ENCODE results near the gene MXD3. TPM values are rescaled to one million over a fixed set of nuclear protein-coding genes. Genes with fewer than 3 reads are reported as not detected.

Gene MXD3
- total RNA-seq, 5 donors from 2014 or later (not counting 1 experiment from before 2014, with no cell fraction given): 9.3 to 15.2 (median 12.4) TPM

DNA sequence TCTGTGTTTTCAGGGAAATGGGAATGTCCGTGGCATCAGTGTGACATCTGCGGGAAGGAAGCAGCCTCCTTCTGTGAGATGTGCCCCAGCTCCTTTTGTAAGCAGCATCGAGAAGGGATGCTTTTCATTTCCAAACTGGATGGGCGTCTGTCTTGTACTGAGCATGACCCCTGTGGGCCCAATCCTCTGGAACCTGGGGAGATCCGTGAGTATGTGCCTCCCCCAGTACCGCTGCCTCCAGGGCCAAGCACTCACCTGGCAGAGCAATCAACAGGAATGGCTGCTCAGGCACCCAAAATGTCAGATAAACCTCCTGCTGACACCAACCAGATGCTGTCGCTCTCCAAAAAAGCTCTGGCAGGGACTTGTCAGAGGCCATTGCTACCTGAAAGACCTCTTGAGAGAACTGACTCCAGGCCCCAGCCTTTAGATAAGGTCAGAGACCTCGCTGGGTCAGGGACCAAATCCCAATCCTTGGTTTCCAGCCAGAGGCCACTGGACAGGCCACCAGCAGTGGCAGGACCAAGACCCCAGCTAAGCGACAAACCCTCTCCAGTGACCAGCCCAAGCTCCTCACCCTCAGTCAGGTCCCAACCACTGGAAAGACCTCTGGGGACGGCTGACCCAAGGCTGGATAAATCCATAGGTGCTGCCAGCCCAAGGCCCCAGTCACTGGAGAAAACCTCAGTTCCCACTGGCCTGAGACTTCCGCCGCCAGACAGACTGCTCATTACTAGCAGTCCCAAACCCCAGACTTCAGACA, 17.7 kb downstream of the MXD3 start:
- Histone ChIP-seq H3K4me3 (ENCODE audit: control insufficient read depth in 1 of 2, extremely low read depth in 1 of 2, low read length in 1 of 2) (no peak overlapping the region), H3K27me3 (replicated peaks in 1 of 2; ENCODE audit: control insufficient read depth in 2 of 2, extremely low read depth in 1 of 2, insufficient read depth in 2 of 2, low read length in 1 of 2) (no peaks in the 10 kb centered on the region), H3K27ac (ENCODE audit: low read length) (no peak overlapping the region), H3K4me1 (ENCODE audit: control insufficient read depth in 1 of 2, extremely low read depth in 1 of 2, insufficient read depth in 2 of 2, low read length in 2 of 2) (peaks cover 12 to 18% of the 10 kb centered on the region in 2 experiments), H3K36me3 (ENCODE audit: control insufficient read depth in 2 of 2, extremely low read depth in 1 of 2, insufficient read depth in 1 of 2, low read length in 1 of 2) (peaks cover 14 to 66% of the 10 kb centered on the region in 2 donors), H3K9me3 (no peaks in the 10 kb centered on the region)
- POLR2A ChIA-PET: no interaction called here
- no peaks in the 10 kb centered on the region for H3K9me3 Mint-ChIP-seq
- no peaks in the 10 kb centered on the region for H3K27me3 Mint-ChIP-seq
- peaks cover 27 to 35% (median 31%) of the 10 kb centered on the region in 3 donors for H3K4me1 Mint-ChIP-seq
- peaks cover 50% of the 10 kb centered on the region for H3K36me3 Mint-ChIP-seq
- CTCF ChIA-PET: interaction anchor here in 1 of 2 donors (0.6 kb wide), 1 partner anchor 22 kb away, joined by 4 read pairs; no protein-coding TSS in a partner anchor
- ATAC-seq (replicated peaks in 1 of 4): no peak
- DNase-seq: no peak
- no peak overlapping the region for H3K4me3 Mint-ChIP-seq
- 97% methylated on average over 10 of the region's 12 CpGs for WGBS (ENCODE audit: insufficient coverage)
- H3K27ac Mint-ChIP-seq: peak overlapping the region; percentile 16 to 43

DNA sequence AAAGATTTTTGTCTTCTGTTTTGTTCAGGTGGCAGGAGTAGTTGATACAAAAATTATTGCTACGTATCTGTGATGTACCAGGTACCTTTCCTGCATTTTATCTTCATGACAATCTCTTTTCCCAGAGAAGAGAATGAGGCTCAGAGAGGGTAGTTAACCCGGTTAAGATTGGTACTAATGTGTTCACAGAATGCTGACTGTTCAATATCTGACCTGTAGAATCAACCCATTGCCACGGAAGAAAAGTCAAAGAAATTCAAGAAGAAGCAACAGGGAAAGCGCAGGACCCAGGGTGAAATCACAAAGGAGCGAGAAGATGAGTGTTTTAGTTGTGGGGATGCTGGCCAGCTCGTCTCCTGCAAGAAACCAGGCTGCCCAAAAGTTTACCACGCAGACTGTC, 20.0 kb downstream of the MXD3 start:
- no peak overlapping the region for H3K27ac Mint-ChIP-seq
- H3K36me3 Mint-ChIP-seq: peaks cover 53% of the 10 kb centered on the region
- no peaks in the 10 kb centered on the region for H3K27me3 ChIP-seq (replicated peaks in 1 of 2; ENCODE audit: control insufficient read depth in 2 of 2, extremely low read depth in 1 of 2, insufficient read depth in 2 of 2, low read length in 1 of 2)
- H3K4me3 ChIP-seq (ENCODE audit: control insufficient read depth in 1 of 2, extremely low read depth in 1 of 2, low read length in 1 of 2): no peak overlapping the region
- no peaks in the 10 kb centered on the region for H3K9me3 ChIP-seq
- POLR2A ChIA-PET: no interaction called here
- no peaks in the 10 kb centered on the region for H3K27me3 Mint-ChIP-seq
- H3K4me1 Mint-ChIP-seq: peaks cover 17 to 26% (median 21%) of the 10 kb centered on the region in 3 donors
- ATAC-seq (replicated peaks in 1 of 4): no peak
- DNase-seq: no peak
- 93% methylated on average over 5 of the region's 7 CpGs for WGBS (ENCODE audit: insufficient coverage)
- no peak overlapping the region for H3K27ac ChIP-seq (ENCODE audit: low read length)
- CTCF ChIA-PET: no interaction called here
- H3K36me3 ChIP-seq (ENCODE audit: control insufficient read depth in 2 of 2, extremely low read depth in 1 of 2, insufficient read depth in 1 of 2, low read length in 1 of 2): peaks cover 14 to 78% of the 10 kb centered on the region in 2 donors
- peaks cover 11 to 14% of the 10 kb centered on the region in 2 experiments for H3K4me1 ChIP-seq (ENCODE audit: control insufficient read depth in 1 of 2, extremely low read depth in 1 of 2, insufficient read depth in 2 of 2, low read length in 2 of 2)
- H3K9me3 Mint-ChIP-seq: no peaks in the 10 kb centered on the region
- H3K4me3 Mint-ChIP-seq: no peak overlapping the region

DNA sequence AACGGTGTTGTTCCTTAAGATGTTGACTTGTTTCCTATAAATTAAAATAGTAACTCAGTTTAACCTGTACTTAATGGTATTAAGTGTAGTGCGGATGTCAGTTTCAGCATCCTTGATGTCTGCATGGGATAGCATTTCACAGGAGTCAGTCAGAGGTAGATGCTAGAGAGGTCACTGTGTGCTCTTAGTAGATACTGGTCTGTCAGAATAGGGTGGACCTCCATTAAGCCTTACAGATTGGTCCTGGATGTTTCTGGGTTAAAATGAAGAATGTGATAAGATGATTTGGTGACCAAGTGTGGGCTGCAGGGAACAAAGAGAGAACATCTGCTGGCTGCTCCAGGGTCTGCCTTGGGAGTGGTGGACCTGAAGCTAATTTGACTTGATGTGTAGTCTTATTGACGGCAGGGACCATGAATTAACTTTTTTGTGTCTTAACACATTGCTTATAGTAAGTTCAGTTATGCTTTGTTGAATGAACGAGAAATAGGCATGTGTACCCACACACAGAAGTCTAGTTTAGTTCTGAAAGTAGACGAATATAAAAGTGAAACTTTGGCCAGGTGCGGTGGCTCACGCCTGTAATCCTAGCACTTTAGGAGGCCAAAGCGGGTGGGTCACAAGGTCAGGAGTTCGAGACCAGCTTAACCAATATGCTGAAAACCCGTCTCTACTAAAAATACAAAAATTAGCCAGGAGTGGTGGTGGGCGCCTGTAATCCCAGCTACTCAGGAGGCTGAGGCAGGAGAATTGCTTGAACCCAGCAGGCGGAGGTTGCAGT, 20.7 kb downstream of the MXD3 start:
- Mint-ChIP-seq H3K27ac (peak overlapping the region in 1 of 2 donors; percentile 66), H3K27me3 (no peaks in the 10 kb centered on the region), H3K36me3 (peaks cover 52% of the 10 kb centered on the region), H3K4me1 (peaks cover 10 to 19% (median 14%) of the 10 kb centered on the region in 3 donors), H3K4me3 (no peak overlapping the region), H3K9me3 (no peaks in the 10 kb centered on the region)
- H3K9me3 ChIP-seq: no peaks in the 10 kb centered on the region
- 100% methylated on average over 2 of the region's 12 CpGs for WGBS (ENCODE audit: insufficient coverage)
- no peaks in the 10 kb centered on the region for H3K27me3 ChIP-seq (replicated peaks in 1 of 2; ENCODE audit: control insufficient read depth in 2 of 2, extremely low read depth in 1 of 2, insufficient read depth in 2 of 2, low read length in 1 of 2)
- DNase-seq: no peak
- no peak for ATAC-seq (replicated peaks in 1 of 4)
- no peak overlapping the region for H3K27ac ChIP-seq (ENCODE audit: low read length)
- H3K4me3 ChIP-seq (ENCODE audit: control insufficient read depth in 1 of 2, extremely low read depth in 1 of 2, low read length in 1 of 2): no peak overlapping the region
- POLR2A ChIA-PET: no interaction called here
- H3K36me3 ChIP-seq (ENCODE audit: control insufficient read depth in 2 of 2, extremely low read depth in 1 of 2, insufficient read depth in 1 of 2, low read length in 1 of 2): peaks cover 14 to 81% of the 10 kb centered on the region in 2 donors
- peaks cover 6 to 7% of the 10 kb centered on the region in 2 experiments for H3K4me1 ChIP-seq (ENCODE audit: control insufficient read depth in 1 of 2, extremely low read depth in 1 of 2, insufficient read depth in 2 of 2, low read length in 2 of 2)
- CTCF ChIA-PET: no interaction called here

DNA sequence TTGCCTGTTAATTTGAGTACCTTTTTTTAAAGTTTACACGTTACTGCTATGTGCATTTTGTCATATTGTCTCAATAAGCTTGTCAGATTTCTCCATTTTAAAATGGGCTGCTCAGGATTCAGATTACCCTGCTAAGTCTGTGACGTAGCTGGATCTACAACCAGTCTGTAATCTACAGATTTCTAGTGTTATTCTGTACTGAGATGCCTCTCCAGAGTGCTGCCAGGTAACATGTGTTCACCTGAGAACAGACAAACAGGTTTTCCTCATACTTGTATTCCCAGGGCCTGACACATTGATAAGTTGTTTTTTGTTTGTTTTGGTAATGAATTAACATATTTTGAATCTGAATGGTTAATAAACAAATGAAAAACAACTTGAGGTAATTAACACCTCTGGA, 23.5 kb downstream of the MXD3 start:
- Histone ChIP-seq H3K4me3 (ENCODE audit: control insufficient read depth in 1 of 2, extremely low read depth in 1 of 2, low read length in 1 of 2) (no peak overlapping the region), H3K36me3 (ENCODE audit: control insufficient read depth in 2 of 2, extremely low read depth in 1 of 2, insufficient read depth in 1 of 2, low read length in 1 of 2) (peaks cover 8 to 78% of the 10 kb centered on the region in 2 donors), H3K27me3 (replicated peaks in 1 of 2; ENCODE audit: control insufficient read depth in 2 of 2, extremely low read depth in 1 of 2, insufficient read depth in 2 of 2, low read length in 1 of 2) (no peaks in the 10 kb centered on the region), H3K27ac (ENCODE audit: low read length) (no peak overlapping the region), H3K9me3 (no peaks in the 10 kb centered on the region), H3K4me1 (ENCODE audit: control insufficient read depth in 1 of 2, extremely low read depth in 1 of 2, insufficient read depth in 2 of 2, low read length in 2 of 2) (no peaks in the 10 kb centered on the region)
- DNase-seq: no peak
- no peaks in the 10 kb centered on the region for H3K27me3 Mint-ChIP-seq
- H3K36me3 Mint-ChIP-seq: peaks cover 45% of the 10 kb centered on the region
- no peak for ATAC-seq (replicated peaks in 1 of 4)
- WGBS (ENCODE audit: insufficient coverage): 100% methylated on average over 1 of the region's 2 CpGs
- peaks cover 0 to 4% (median 0%) of the 10 kb centered on the region in 3 donors for H3K4me1 Mint-ChIP-seq
- no peak overlapping the region for H3K27ac Mint-ChIP-seq
- ChIA-PET POLR2A (no interaction called here), CTCF (no interaction called here)
- H3K4me3 Mint-ChIP-seq: no peak overlapping the region
- H3K9me3 Mint-ChIP-seq: no peaks in the 10 kb centered on the region

DNA sequence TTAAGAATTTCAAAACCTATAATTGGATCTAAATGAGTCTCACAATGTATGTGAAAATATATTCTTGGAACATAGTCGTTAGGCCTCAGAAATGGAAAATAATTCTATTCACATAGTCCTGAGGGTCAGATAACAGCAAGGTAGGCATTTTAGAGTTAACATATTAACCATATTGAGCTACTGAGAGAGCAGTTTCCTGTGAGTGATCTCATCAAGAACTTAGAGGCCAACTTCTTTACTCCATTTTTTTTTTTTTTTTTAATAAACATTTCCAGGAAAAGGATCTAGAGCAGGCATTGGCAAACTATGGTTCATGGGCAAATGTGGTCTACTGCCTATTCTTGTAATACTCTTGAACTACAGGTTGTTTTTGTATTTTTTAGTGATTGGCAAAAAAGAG, 34.8 kb downstream of the MXD3 start:
- peak overlapping the region in 1 of 2 donors; percentile 61 for H3K27ac Mint-ChIP-seq
- H3K36me3 Mint-ChIP-seq: peaks cover 56% of the 10 kb centered on the region
- no CpG with 5 or more reads among the region's 1 CpG for WGBS (ENCODE audit: insufficient coverage)
- POLR2A ChIA-PET: no interaction called here
- no peak for ATAC-seq (replicated peaks in 1 of 4)
- no peaks in the 10 kb centered on the region for H3K4me1 ChIP-seq (ENCODE audit: control insufficient read depth in 1 of 2, extremely low read depth in 1 of 2, insufficient read depth in 2 of 2, low read length in 2 of 2)
- no peaks in the 10 kb centered on the region for H3K9me3 Mint-ChIP-seq
- H3K36me3 ChIP-seq (ENCODE audit: control insufficient read depth in 2 of 2, extremely low read depth in 1 of 2, insufficient read depth in 1 of 2, low read length in 1 of 2): peaks cover 17 to 69% of the 10 kb centered on the region in 2 donors
- H3K9me3 ChIP-seq: no peaks in the 10 kb centered on the region
- H3K27ac ChIP-seq (ENCODE audit: low read length): no peak overlapping the region
- H3K4me3 Mint-ChIP-seq: no peak overlapping the region
- H3K4me3 ChIP-seq (ENCODE audit: control insufficient read depth in 1 of 2, extremely low read depth in 1 of 2, low read length in 1 of 2): no peak overlapping the region
- H3K27me3 Mint-ChIP-seq: no peaks in the 10 kb centered on the region
- CTCF ChIA-PET: no interaction called here
- no peaks in the 10 kb centered on the region for H3K27me3 ChIP-seq (replicated peaks in 1 of 2; ENCODE audit: control insufficient read depth in 2 of 2, extremely low read depth in 1 of 2, insufficient read depth in 2 of 2, low read length in 1 of 2)
- H3K4me1 Mint-ChIP-seq: peaks cover 0 to 4% (median 2%) of the 10 kb centered on the region in 3 donors
- no peak for DNase-seq

DNA sequence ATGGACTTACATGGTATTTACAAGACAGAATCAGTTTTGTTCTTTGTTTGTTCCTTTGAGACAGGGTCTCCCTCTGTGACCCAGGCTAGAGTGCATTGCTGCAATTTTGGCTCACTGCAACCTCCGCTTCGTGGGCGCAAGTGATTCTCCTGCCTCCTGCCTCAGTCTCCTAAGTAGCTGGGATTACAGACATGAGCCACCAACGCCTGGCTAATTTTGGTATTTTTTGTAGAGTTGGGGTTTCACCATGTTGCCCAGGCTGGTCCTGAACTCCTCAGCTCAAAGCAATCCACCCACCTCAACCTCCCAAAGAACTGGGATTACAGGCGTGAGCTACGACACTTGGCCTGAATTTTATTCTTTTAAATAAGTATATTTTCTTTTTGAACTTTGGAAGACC, 35.8 kb downstream of the MXD3 start:
- ATAC-seq (replicated peaks in 1 of 4): no peak
- CTCF ChIA-PET: no interaction called here
- POLR2A ChIA-PET: no interaction called here

More for the DNA sequence above, 35.8 kb downstream of the MXD3 start:
- peaks cover 21 to 69% of the 10 kb centered on the region in 2 donors for H3K36me3 ChIP-seq (ENCODE audit: control insufficient read depth in 2 of 2, extremely low read depth in 1 of 2, insufficient read depth in 1 of 2, low read length in 1 of 2)
- no peak for DNase-seq
- H3K9me3 ChIP-seq: no peaks in the 10 kb centered on the region
- Mint-ChIP-seq H3K27ac (no peak overlapping the region), H3K27me3 (no peaks in the 10 kb centered on the region), H3K4me3 (no peak overlapping the region), H3K9me3 (no peaks in the 10 kb centered on the region), H3K4me1 (peaks cover 0 to 4% (median 2%) of the 10 kb centered on the region in 3 donors), H3K36me3 (peaks cover 55% of the 10 kb centered on the region)
- WGBS (ENCODE audit: insufficient coverage): no CpG with 5 or more reads among the region's 6 CpGs
- no peaks in the 10 kb centered on the region for H3K4me1 ChIP-seq (ENCODE audit: control insufficient read depth in 1 of 2, extremely low read depth in 1 of 2, insufficient read depth in 2 of 2, low read length in 2 of 2)
- H3K27me3 ChIP-seq (replicated peaks in 1 of 2; ENCODE audit: control insufficient read depth in 2 of 2, extremely low read depth in 1 of 2, insufficient read depth in 2 of 2, low read length in 1 of 2): no peaks in the 10 kb centered on the region
- no peak overlapping the region for H3K4me3 ChIP-seq (ENCODE audit: control insufficient read depth in 1 of 2, extremely low read depth in 1 of 2, low read length in 1 of 2)
- no peak overlapping the region for H3K27ac ChIP-seq (ENCODE audit: low read length)
